IMR-90 (cell line): ENCODE measurements around the gene FRMD4B.

Experiments used
- BHLHE40 ChIP-seq: fragments of 150-350 bp; IDR thresholded peaks from 2 replicates; pipeline ENCODE4 v1.6.1; 2016; ENCODE audit warnings: mild to moderate bottlenecking, low read depth, low read length
- CEBPB ChIP-seq: IDR thresholded peaks from 2 replicates; pipeline ENCODE4 v1.6.1; 2012; ENCODE audit warnings: low read depth, low read length, improper control_type of control experiment
- FOS ChIP-seq: fragments of 150-350 bp; IDR thresholded peaks from 2 replicates; pipeline ENCODE4 v1.6.1; 2016; ENCODE audit warnings: low read depth, low read length
- MAFK ChIP-seq: IDR thresholded peaks from 2 replicates; pipeline ENCODE4 v1.6.1; 2012; ENCODE audit warnings: low read depth, low read length, improper control_type of control experiment
- MAZ ChIP-seq: IDR thresholded peaks from 2 replicates; pipeline ENCODE4 v1.6.1; 2012; ENCODE audit warnings: low read depth, mild to moderate bottlenecking, low read length, improper control_type of control experiment, moderate library complexity, borderline replicate concordance
- MXI1 ChIP-seq: IDR thresholded peaks from 2 replicates; pipeline ENCODE4 v1.6.1; 2012; ENCODE audit warnings: low read depth, mild to moderate bottlenecking, low read length, moderate library complexity, borderline replicate concordance
- NFE2L2 ChIP-seq: fragments of 150-350 bp; IDR thresholded peaks from 2 replicates; pipeline ENCODE4 v1.6.1; 2016; ENCODE audit warnings: low read depth, mild to moderate bottlenecking, low read length
- POLR2A ChIP-seq: IDR thresholded peaks from 2 replicates; pipeline ENCODE4 v1.6.1; 2012; ENCODE audit warnings: mild to moderate bottlenecking, low read depth, low read length
- RAD21 ChIP-seq: IDR thresholded peaks from 2 replicates; pipeline ENCODE4 v1.6.1; 2012; ENCODE audit warnings: low read length, improper control_type of control experiment
- RCOR1 ChIP-seq: IDR thresholded peaks from 2 replicates; pipeline ENCODE4 v1.6.1; 2012; ENCODE audit warnings: mild to moderate bottlenecking, low read length, improper control_type of control experiment; ENCODE audit not compliant: insufficient replicate concordance
- RFX5 ChIP-seq: IDR thresholded peaks from 2 replicates; pipeline ENCODE4 v1.8.0; 2012; ENCODE audit warnings: low read depth, mild to moderate bottlenecking, low read length, moderate library complexity
- SMC3 ChIP-seq: fragments of 150-350 bp; IDR thresholded peaks from 2 replicates; pipeline ENCODE4 v1.6.1; 2016; ENCODE audit warnings: low read depth, mild to moderate bottlenecking, antibody characterized with exemption, low read length, moderate library complexity
- TF ChIP-seq, protein P1 (sequence below): conservative IDR thresholded peaks from 2 replicates; pipeline ENCODE4 v1.5.1; 2012; ENCODE audit warnings: mild to moderate bottlenecking, low read depth, low read length, improper control_type of control experiment
- TF ChIP-seq, protein P2 (sequence below): fragments of 150-350 bp; IDR thresholded peaks from 2 replicates; pipeline ENCODE4 v1.6.1; 2017; ENCODE audit warnings: mild to moderate bottlenecking, antibody characterized with exemption, low read length, low read depth

- TF ChIP-seq, protein P1, sequence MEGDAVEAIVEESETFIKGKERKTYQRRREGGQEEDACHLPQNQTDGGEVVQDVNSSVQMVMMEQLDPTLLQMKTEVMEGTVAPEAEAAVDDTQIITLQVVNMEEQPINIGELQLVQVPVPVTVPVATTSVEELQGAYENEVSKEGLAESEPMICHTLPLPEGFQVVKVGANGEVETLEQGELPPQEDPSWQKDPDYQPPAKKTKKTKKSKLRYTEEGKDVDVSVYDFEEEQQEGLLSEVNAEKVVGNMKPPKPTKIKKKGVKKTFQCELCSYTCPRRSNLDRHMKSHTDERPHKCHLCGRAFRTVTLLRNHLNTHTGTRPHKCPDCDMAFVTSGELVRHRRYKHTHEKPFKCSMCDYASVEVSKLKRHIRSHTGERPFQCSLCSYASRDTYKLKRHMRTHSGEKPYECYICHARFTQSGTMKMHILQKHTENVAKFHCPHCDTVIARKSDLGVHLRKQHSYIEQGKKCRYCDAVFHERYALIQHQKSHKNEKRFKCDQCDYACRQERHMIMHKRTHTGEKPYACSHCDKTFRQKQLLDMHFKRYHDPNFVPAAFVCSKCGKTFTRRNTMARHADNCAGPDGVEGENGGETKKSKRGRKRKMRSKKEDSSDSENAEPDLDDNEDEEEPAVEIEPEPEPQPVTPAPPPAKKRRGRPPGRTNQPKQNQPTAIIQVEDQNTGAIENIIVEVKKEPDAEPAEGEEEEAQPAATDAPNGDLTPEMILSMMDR = no peak
- no peak for TF ChIP-seq RFX5
- TF ChIP-seq NFE2L2 = no peak
- TF ChIP-seq POLR2A = no peak
- no peak for TF ChIP-seq MAZ
- TF ChIP-seq RAD21 = no peak
- TF ChIP-seq MXI1 = no peak
- TF ChIP-seq MAFK = no peak
- no peak for TF ChIP-seq BHLHE40
- TF ChIP-seq, protein P2, sequence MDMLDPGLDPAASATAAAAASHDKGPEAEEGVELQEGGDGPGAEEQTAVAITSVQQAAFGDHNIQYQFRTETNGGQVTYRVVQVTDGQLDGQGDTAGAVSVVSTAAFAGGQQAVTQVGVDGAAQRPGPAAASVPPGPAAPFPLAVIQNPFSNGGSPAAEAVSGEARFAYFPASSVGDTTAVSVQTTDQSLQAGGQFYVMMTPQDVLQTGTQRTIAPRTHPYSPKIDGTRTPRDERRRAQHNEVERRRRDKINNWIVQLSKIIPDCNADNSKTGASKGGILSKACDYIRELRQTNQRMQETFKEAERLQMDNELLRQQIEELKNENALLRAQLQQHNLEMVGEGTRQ = no peak
- TF ChIP-seq FOS = no peak
- TF ChIP-seq RCOR1 = no peak
- TF ChIP-seq SMC3 = no peak
- TF ChIP-seq CEBPB = no peak
Observed at GRCh38 chr3:69422751-69423150, 36.9 kb upstream of the FRMD4B start.
